GM21381 (cell line): ENCODE measurements around the gene KDM5A.
"Not testable (repeated sequence)": the region's sequence is repeated elsewhere in the genome, so short reads cannot be mapped to it uniquely, and the experiment has no call there.

Source experiments
- ATAC-seq: cut with Tn5 transposase; IDR thresholded peaks from one replicate; pipeline ENCODE4 v1.9.1; 2021; ENCODE audit warnings: mild to moderate bottlenecking, moderate library complexity; ENCODE audit not compliant: unreplicated experiment

The KDM5A gene

DNA sequence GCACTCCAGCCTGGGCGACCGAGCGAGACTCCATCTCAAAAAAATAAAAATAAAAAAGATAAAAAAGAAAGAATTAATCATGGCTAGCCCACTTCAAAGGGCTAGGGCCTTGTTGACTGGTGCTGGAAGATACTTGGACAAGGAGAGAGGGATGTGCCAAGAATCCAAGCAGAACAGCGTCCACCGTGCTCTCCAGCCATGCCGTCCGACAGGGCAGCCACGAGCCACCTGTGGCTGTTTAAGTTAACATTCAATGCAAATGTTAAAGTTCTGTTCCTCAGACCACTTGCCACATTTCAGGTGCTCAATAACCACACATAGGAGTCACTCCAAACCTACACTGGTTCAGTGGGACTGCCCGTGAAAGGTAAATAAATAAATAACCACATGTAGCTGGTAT, 147.9 kb downstream of the KDM5A start:
- ATAC-seq: no peak

GRCh38 chr12:240566-240965, 148.6 kb downstream of the KDM5A start:
- no peak for ATAC-seq

DNA sequence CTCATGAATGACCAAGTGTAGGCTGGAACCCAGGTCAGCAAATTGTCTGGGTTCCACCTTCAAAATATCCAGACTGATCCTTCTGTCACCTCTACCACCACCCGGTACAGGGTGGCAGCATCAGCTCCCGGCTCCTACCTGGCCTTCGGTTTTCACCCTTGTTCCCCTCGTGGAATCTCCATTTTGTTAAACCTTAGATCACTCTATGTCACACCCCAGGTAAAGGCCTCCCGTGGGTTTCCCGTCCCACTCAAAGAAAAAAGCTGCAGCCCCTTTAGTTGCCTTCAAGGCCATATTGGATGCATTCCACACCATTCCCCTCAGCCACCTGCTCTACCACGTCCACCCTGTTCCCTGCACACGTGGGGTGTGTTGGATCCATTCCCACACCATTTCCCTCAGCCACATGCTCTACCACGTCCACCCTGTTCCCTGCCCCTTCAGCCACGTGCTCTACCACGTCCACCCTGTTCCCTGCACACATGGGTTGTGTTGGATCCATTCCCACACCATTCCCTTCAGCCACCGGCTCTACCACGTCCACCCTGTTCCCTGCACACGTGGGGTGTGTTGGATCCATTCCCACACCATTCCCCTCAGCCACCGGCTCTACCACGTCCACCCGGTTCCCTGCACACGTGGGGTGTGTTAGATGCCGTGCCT, 150.3 kb downstream of the KDM5A start:
- no peak for ATAC-seq

DNA sequence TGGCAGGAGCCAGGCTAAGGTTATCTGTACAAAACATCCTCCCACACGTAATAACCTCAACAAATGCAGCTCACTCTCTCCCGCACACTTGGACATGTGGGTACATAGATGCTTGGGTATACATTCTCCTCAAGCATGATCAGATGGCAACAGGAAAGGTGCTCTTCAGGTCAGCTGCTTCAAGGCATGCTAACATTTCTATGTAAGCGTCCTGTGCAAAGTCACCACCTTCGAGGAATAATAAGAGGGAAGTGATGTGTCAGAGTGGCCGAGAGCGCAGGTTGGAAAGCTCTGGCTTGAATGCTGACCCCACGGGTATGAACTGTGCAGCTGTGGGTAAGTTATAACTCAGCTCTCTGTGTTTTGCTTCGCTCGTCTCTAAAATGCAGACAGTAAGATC, 151.0 kb downstream of the KDM5A start:
- ATAC-seq: no peak

DNA sequence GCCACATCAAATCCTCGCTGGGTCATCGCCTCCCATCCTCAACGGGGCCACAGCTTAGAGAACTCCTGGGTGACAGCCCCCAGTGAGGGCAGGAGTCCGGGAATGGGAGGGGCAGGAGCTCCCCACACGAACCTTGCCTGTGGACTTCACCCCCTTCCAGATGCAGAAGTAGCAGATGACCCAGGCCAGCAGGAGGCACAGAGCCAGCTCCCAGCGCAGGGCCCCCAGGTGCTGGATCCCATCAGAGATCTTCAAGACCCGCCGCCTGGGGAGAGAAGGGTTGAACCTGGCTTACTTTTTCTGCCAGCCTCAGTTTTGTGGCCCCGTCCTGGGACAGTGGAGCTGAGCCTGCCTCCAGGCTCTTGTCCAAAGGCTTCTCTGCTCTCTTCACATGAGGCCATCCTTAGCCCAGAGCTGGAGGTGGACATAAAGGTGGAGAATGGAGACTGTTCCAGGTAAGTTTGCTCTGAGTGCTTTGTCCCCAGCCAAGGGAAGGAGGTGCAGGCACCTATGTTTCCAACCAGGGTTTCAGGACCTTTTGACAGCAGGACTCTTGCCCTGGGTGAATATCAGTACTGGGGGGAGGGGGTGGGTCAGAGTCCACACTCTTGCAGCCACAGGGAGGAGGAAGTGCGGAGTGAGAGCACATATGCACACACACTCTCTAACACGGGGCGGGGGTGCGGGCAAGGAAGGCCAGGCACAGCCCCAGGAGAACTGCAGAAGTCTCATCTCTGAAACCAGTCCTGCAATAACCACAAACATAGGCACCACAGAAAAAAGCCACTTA, 151.9 kb downstream of the KDM5A start:
- ATAC-seq: no peak

- no peak for ATAC-seq
These were observed 152.7 kb downstream of the KDM5A start for GRCh38 chr12:236445-236844.

DNA sequence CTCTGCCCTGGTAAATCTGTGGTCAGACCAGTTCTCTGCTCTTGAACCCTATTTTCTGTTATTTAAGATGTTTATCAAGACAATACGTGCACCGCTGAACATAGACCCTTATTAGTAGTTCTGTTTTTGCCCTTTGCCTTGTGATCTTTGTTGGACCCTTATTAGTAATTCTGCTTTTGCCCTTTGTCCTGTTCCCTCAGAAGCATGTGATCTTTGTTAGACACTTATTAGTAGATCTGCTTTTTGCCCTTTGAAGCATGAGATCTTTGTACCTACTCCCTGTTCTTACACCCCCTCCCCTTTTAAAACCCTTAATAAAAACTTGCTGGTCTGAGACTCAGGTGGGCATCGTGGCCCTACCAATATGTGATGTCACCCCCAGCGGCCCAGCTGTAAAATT, 153.2 kb downstream of the KDM5A start:
- not testable (repeated sequence) for ATAC-seq

DNA sequence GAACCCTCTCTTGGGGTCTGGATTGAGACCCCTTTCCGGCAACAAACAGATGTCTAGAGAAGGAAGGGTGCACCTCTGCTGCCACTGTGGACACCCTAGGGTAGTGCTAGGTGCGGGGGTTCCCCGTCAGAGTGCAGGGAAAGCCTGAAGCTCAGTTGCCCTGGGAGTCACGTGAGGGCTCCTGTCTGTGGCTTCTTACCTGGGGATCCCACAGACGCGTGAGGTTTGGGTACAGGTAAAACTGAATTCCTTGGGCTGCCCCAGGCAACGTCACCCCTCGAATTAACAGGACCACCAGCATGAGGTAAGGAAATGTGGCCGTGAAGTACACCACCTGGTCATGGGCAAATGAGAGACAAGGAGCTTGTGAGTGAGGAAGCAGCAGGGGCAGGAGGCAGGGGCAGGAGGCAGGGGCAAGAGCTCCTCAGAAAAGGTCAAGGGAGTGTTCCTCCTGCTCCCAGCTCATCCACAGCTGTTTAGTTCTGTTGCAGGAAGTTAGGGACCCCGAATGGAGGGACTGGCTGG, 154.2 kb downstream of the KDM5A start:
- no peak for ATAC-seq

DNA sequence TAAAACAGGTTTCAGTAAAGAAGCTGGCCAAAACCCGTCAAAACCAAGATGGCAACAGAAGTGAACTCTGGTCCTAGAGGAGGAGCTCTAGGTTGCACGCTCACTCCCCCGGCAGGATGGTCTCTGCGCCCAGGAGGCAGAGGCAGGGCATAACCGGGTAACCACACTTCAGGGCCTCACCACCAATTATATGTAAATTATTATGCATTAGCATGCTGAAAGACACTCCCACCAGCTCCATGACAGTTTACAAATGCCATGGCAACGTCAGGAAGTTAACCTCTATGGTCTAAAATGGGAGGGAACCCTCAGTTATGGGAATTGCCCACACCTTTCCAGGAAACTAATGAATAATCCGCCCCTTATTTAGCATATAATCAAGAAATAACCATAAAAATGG, 155.1 kb downstream of the KDM5A start:
- ATAC-seq: no peak

GRCh38 chr12:233615-233968, 155.5 kb downstream of the KDM5A start:
- ATAC-seq: no peak

DNA sequence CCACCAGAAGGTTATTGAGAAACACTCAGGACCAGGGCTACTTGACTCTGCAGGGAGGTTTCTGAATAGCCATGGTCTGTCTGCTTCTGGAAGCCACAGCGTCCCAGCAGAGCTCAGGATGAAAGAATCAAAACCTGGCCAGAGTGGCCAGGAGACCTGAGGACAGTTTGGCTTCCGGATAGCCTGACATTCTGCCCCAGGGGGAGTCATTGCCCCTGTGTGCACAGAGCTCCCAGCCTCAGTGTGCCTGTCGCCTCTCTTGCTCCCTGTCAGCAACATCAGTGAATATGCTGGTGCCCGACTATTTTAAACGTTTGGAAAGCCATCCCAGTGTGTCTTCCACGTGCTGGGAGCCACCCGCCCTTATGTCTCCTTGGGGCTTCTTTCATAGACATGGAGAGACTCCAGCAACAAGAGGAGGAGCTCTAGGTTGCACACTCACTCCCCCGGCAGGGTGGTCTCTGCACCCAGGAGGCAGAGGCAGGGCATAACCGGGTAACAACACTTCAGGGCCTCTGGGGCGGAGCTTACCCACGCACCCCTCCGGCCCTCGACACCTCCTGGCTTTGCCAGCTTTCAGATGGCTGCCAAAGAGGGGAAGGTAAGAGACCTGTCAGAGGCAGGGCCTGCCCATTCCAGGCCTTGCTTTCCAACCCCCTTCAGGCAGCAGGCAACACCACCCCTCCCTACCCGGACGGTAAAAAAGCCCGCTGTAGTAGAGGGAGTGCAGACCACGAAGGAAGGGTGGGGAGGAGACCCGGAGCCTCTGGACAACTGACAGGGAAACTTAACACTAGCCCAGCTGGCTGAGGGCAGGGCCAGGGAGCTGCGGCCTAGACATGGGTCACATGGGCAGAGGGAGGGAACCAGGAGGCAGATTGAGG, 156.1 kb downstream of the KDM5A start:
- no peak for ATAC-seq

DNA sequence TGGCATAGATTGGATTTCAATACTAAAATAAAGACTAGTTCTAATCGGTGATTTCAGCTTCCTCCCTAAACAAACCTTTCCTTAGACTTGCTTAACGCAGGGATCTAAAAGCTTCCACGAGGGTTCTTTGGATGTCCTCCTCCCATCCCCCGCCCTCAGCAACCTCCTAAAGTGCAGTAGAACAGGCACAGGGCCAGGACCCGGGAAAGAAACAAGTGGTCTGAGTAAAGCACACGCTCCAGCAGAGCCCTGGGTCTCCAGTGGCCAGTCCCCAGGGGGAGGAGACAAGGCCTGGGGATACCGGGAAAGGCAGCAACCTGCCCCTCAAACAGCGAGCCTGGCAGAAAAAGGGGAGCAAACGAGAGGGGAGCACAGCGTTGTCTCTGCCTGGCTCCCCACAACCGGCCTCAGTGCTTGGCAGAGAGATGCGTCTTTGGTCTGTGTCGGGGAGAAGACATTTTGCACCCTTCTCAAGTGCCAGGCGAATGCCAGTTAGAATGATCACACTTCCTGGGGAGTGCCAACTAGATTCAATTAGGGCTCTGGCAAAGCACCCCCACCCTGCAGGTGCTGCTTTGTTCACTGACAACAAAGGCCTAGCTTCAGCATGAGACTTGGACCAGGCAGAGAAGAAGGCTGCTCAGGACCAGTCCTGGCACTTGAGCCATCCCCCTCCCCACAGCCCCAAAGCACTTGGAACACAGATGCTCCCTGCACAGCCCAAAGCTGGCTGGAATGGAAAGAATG, 158.0 kb downstream of the KDM5A start:
- ATAC-seq: no peak
